HG03196 (cell line): ENCODE results near the gene TP53RK.

Experiments
- ATAC-seq: cut with Tn5 transposase; IDR thresholded peaks from one replicate; pipeline ENCODE4 v1.9.1; 2021; ENCODE audit not compliant: unreplicated experiment

The TP53RK gene

GRCh38 chr20:46640536-46641311, 48.5 kb downstream of the TP53RK start:
- ATAC-seq: no peak

DNA sequence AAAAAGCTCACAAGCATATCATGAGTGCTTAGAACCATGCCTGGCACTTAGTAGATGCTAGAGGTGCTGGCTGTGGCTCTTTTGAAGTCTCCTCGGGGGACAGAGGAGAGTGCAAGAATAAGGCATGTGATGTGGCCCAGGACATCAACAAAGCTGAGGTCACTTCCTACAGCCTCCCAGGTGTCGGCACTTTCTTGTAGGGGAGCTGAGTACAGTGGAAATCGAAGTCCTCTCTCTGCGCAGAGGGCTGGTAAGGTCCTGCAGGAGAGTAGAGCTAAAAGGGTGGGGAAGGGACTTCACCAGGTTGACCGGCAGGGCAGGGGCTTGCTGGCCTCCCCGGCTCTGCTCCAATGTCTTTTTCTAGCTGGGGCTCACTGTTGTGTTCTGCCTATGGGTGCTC, 49.2 kb downstream of the TP53RK start:
- no peak for ATAC-seq

GRCh38 chr20:46639587-46639986, 49.7 kb downstream of the TP53RK start:
- no peak for ATAC-seq

DNA sequence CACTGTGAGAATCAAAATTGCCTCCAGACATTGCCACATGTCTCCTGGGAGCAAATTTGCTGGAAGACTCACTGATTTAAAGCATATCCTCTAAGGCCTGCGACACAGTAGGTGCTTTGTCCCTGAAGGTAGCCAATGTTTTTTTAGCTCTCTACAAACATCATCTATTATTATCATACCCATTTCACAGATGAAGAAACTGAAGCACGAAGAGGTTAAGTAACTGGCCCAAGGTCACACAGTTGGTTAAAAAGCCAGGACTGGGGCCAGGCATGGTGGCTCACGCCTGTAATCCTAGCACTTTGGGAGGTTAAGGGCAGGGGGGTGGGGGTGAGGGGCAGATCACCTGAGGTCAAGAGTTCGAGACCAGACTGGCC, 50.4 kb downstream of the TP53RK start:
- no peak for ATAC-seq

DNA sequence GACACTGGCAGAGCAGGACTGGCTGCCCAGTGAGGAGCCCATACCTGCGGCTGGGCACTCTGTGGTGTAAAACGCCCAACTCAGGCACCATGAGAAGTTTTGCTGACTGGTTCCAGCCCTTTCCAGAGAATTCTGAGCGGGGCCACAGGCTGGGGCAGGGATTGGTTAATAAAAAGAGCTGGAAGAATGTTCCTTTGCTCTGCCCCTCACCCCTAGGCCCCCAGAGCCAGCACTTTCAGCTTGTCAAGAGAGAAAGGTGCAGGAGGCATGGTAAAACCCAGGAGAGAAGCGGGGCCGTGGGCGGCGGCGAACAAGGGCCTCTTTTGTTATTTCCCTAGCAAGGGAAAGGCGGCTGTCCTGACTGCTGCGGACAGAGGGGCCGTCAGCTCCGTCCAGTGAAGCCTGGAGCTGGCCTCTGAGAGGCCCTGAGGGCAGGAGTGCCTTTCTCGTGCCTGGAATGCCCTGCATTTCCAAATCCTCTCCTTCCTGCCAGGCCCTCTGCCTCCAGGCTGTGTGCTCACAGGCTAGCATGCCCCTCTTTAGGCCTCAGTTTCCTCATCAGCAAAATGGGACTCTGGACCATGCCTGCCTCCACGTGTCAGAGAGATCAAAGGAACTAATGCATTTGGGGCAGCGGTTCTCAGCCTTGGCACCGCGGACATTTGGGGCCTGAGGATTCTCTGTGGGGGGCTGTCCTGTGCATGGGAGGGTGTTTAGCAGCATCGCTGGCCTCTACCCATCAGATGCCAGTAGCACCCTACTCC, 50.9 kb downstream of the TP53RK start:
- no peak for ATAC-seq

GRCh38 chr20:46637427-46638133, 51.7 kb downstream of the TP53RK start:
- no peak for ATAC-seq

- ATAC-seq: no peak
These were observed 52.2 kb downstream of the TP53RK start for GRCh38 chr20:46637020-46637419.

- no peak for ATAC-seq
These were observed 52.7 kb downstream of the TP53RK start for GRCh38 chr20:46636514-46636913.

- no peak for ATAC-seq
These were observed 53.6 kb downstream of the TP53RK start for GRCh38 chr20:46635514-46636136.

DNA sequence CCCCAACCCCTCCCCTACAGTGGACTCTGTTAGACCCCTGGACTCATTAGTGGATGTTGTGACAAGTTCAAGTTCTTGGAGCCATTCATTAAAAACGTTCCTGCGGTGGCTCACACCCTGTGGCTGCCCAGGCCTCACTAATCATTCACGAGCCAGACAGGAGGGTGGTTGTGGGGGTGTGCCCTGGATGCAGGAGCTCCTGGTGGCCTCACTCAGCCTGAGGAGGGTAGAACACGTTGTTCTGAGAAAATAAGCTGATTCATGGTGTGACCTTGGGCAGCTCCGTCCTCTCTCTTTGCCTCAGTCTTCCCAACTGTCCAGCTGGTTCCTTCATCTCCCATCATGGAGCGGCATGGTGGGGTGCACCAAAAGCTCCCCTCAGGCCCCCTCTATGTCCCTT, 54.7 kb downstream of the TP53RK start:
- no peak for ATAC-seq
